ENCODE data around the gene UTP4.

Gene UTP4

DNA sequence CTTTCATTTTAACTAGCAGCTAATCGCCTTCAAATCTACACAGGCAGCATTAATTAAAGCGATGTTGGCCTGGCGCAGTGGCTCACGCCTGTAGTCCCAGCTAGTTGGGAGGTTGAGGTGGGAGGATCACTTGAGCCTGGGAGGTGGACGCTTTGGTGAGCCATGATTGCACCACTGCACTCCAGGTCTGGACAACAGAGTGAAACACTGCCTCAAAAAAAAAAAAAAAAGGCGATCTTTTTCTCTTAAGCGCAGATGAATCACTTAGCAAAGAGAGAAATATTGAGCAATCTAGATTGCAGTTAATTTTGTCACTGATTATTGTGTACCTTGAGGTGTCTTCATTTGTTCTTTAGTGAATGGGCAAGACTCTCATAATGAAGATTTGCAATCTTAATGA lies 66.9 kb downstream of the UTP4 start:
- in situ Hi-C loops (cut with HindIII; ENCODE audit: low sequenced_read_pairs): no loop called here

DNA sequence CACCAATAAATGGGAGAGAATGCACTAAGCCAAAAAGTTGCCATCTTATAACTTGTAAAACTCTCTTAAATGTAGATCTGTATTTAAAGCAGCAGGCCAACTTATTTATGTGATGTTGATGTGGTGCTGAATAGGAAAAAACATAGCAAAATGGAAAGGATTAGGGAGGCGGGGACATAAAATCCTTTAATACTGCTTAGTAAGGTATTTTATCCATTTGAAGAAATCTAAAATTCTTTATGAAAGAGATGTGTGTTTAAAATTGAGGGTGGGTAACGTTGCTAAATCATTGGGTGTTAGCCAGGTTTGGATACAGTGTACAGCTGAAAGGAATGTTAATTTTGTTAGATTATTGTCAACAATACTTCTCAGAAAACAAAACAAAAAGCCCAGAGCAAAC lies 68.8 kb downstream of the UTP4 start:
- in situ Hi-C loops (cut with HindIII; ENCODE audit: low sequenced_read_pairs): no loop called here

DNA sequence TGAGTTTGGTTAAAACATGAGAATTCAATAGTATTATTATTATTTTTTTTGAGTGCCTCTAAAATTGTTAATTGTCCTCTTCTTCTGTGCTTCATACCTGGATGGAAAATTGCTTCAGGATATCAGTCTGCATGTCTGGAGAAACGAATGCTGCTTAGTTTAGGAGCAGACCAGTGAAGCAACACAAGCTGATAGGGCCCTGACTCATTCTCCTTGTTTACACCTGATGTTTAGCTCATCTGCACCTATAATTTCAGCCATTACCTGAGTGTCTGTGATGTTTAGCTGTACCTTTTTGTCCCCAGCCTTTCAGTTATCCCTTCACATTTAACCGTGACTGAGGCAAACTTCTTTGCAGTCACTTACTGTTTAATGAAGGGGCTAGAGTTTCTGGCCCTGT lies 69.3 kb downstream of the UTP4 start:
- in situ Hi-C loops (cut with HindIII; ENCODE audit: low sequenced_read_pairs): no loop called here

DNA sequence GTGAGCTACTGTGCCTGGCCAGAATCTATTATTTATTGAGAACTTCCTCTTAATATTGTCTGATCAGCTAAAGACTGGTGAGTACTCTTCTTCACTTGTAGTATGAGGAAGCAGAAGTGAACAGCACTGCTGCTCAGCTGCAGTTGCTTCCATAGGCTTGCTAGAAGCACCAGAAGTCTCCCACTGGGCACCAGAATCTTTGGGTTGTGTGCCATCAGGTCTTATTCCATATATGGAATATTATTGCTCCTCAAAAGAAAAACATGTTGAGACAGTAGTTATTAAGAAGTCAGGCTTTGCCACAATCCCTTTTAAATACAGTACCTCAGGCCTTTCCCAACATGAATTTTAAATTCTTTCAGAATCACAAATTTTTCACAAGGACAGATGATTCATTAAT lies 71.7 kb downstream of the UTP4 start:
- in situ Hi-C loops (cut with HindIII; ENCODE audit: low sequenced_read_pairs): no loop called here

DNA sequence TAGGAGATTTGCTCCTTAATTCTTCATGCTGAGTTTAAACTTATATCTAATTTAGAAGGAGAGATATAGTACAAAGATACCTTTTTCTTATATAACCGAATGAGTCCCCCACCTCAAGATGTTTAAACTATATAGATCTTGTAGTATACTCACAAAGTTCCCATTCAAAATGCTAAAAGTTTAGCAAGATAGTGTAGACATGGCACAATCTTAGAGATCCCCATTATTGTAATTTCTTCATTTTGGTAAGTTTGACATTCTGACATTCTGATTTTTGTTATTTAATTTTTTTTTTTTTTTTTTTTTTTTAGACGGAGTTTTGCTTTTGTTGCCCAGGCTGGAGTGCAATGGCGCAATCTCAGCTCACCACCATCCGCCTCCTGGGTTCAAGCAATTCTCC lies 77.3 kb downstream of the UTP4 start:
- in situ Hi-C loops (cut with HindIII; ENCODE audit: low sequenced_read_pairs): no loop called here

DNA sequence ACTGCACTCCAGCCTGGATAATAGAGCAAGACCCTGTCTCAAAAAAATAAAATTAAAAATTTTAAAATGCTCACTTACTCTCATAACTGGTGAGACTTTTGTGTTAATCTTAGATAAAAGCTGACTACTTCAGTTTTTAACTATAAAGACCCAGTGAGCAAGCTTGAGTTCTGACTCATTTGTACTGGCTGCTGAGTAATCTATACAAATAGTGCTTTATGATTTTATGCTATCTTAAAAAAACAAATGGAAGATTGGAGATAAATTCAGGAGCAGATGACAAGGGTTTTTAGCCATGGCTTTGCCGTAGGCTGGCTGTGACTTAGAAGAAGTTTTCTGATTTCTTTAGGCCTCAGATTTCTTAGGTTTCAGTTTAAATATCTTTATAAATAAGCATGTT lies 85.0 kb downstream of the UTP4 start:
- in situ Hi-C loops (cut with HindIII; ENCODE audit: low sequenced_read_pairs): no loop called here

Data from endothelial cell of hepatic sinusoid (primary cell).